MCF 10A (cell line): ENCODE data around the gene PROB1. TPM values are rescaled to one million over a fixed set of nuclear protein-coding genes. Genes with fewer than 3 reads are reported as not detected.

Experiments used
- BruUV-seq: library from RNA; stranded (reverse); fragments of 400-500 nt; replicated peaks from 2 replicates; lab custom pipeline; 2021; lab: Mats Ljungman, UMichigan
- CTCF ChIA-PET: fragments of 300-600 bp; sonication (Branson Sonifier 250); formaldehyde crosslinking; extraction: SDS; loops from one replicate; lab custom pipeline; 2021; ENCODE audit warnings: antibody characterized with exemption, inconsistent platforms; lab: Yijun Ruan, JAX
- POLR2A ChIA-PET: fragments of 300-600, 350-650 bp; sonication (Branson Sonifier 250); formaldehyde crosslinking; extraction: SDS; loops from one replicate; lab custom pipeline; 2020; ENCODE audit warnings: antibody characterized with exemption, inconsistent platforms; lab: Yijun Ruan, JAX
- DNase-seq: peaks from one replicate; pipeline ENCODE4 v3.0.0-alpha.2; 2018; ENCODE audit not compliant: unreplicated experiment
- H3K27ac Mint-ChIP-seq: one replicate; pipeline ENCODE4 v1.8.0; 2022; ENCODE audit warnings: mild to moderate bottlenecking, low read depth, mixed read lengths; ENCODE audit not compliant: unreplicated experiment
- H3K27me3 Mint-ChIP-seq: one replicate; pipeline ENCODE4 v1.8.0; 2022; ENCODE audit warnings: mixed read lengths; ENCODE audit not compliant: insufficient read depth, unreplicated experiment
- H3K36me3 Mint-ChIP-seq: one replicate; pipeline ENCODE4 v1.8.0; 2022; ENCODE audit warnings: mild to moderate bottlenecking, moderate library complexity, mixed read lengths; ENCODE audit not compliant: insufficient read depth, unreplicated experiment
- H3K4me1 Mint-ChIP-seq: one replicate; pipeline ENCODE4 v1.8.0; 2022; ENCODE audit warnings: mixed read lengths; ENCODE audit not compliant: insufficient read depth, unreplicated experiment
- H3K4me3 Mint-ChIP-seq: one replicate; pipeline ENCODE4 v1.8.0; 2022; ENCODE audit warnings: mild to moderate bottlenecking, moderate library complexity, mixed read lengths; ENCODE audit not compliant: unreplicated experiment
- H3K9me3 Mint-ChIP-seq: one replicate; pipeline ENCODE4 v1.8.0; 2022; ENCODE audit warnings: mixed read lengths; ENCODE audit not compliant: unreplicated experiment
- CTCF ChIP-seq: fragments of 200-600 bp; IDR thresholded peaks from one replicate; pipeline ENCODE4 v1.8.0; 2022; ENCODE audit warnings: antibody characterized with exemption, mild to moderate bottlenecking; ENCODE audit not compliant: unreplicated experiment
- intact Hi-C: fragments of 100-400 bp; cut with micrococcal nuclease; formaldehyde crosslinking; loops from 2 replicates; pipeline ENCODE4 v1.14.1; 2022
- total RNA-seq: library from RNA; stranded (reverse); gene quantifications from 2 replicates; pipeline ENCODE4 v1.2.3, GENCODE V29; 2022

Gene PROB1
- total RNA-seq, 1 experiment from 2014 or later = 2.3 TPM

- ChIA-PET CTCF (interaction anchor here (0.5 to 0.7 kb wide), 3 partner anchors 27 to 899 kb away, joined by 3 to 4 read pairs (median 3); no protein-coding TSS in a partner anchor), POLR2A (interaction anchor here (0.6 to 1.1 kb wide), 4 partner anchors 10 to 72 kb away, joined by 3 to 5 read pairs (median 4); no protein-coding TSS in a partner anchor)
- H3K4me3 Mint-ChIP-seq = no peak overlapping the region
- no peak for TF ChIP-seq CTCF
- no TSS peak for BruUV-seq
- no peaks in the 10 kb centered on the region for H3K27me3 Mint-ChIP-seq
- H3K36me3 Mint-ChIP-seq = peaks cover 65% of the 10 kb centered on the region
- H3K9me3 Mint-ChIP-seq = no peaks in the 10 kb centered on the region
- intact Hi-C loops = no loop called here
- no peak for DNase-seq
- no peak overlapping the region for H3K27ac Mint-ChIP-seq
- peaks cover 26% of the 10 kb centered on the region for H3K4me1 Mint-ChIP-seq
Measured at GRCh38 chr5:139344177-139344576, 50.7 kb downstream of the PROB1 start.

- Mint-ChIP-seq H3K36me3 (peaks cover 58% of the 10 kb centered on the region), H3K4me3 (peak overlapping the region; percentile 97), H3K27ac (peak overlapping the region; percentile 100), H3K4me1 (peaks cover 20% of the 10 kb centered on the region), H3K9me3 (no peaks in the 10 kb centered on the region), H3K27me3 (no peaks in the 10 kb centered on the region)
- BruUV-seq = no TSS peak
- no peak for TF ChIP-seq CTCF
- POLR2A ChIA-PET = interaction anchor here (0.7 to 4.1 kb wide), 3 partner anchors 10 to 34 kb away, joined by 5 to 43 read pairs (median 5); no protein-coding TSS in a partner anchor
- CTCF ChIA-PET = interaction anchor here (0.5 to 0.7 kb wide), 2 partner anchors 59 to 898 kb away, joined by 3 to 4 read pairs; no protein-coding TSS in a partner anchor
- no peak for DNase-seq
- intact Hi-C loops = no loop called here
Measured at GRCh38 chr5:139343476-139343875, 51.4 kb downstream of the PROB1 start.

- no peaks in the 10 kb centered on the region for H3K9me3 Mint-ChIP-seq
- POLR2A ChIA-PET = interaction anchor here (0.6 to 4.1 kb wide), 42 partner anchors 9 to 799 kb away, joined by 3 to 107 read pairs (median 7); partner anchors contain the start of genes DNAJC18, ETF1, HSPA9 and MATR3
- DNase-seq = no peak
- H3K4me3 Mint-ChIP-seq = peak overlapping the region; percentile 97
- intact Hi-C loops = no loop called here
- no peak for TF ChIP-seq CTCF
- peaks cover 20% of the 10 kb centered on the region for H3K4me1 Mint-ChIP-seq
- H3K36me3 Mint-ChIP-seq = peaks cover 51% of the 10 kb centered on the region
- peak overlapping the region; percentile 100 for H3K27ac Mint-ChIP-seq
- H3K27me3 Mint-ChIP-seq = no peaks in the 10 kb centered on the region
- no TSS peak for BruUV-seq
- CTCF ChIA-PET = interaction anchor here (0.6 to 3.1 kb wide), 17 partner anchors 10 to 1305 kb away, joined by 3 to 16 read pairs (median 4); partner anchors contain the start of gene MATR3
Measured at GRCh38 chr5:139342423-139342723, 52.5 kb downstream of the PROB1 start.

- BruUV-seq = TSS peak; percentile 91
- CTCF ChIA-PET = interaction anchor here (0.6 to 3.1 kb wide), 24 partner anchors 10 to 1305 kb away, joined by 3 to 16 read pairs (median 4); partner anchors contain the start of gene MATR3
- Mint-ChIP-seq H3K36me3 (peaks cover 46% of the 10 kb centered on the region), H3K4me3 (peak within 1 kb of the TSS; percentile 97), H3K4me1 (peaks cover 20% of the 10 kb centered on the region), H3K27me3 (no peaks in the 10 kb centered on the region), H3K9me3 (no peaks in the 10 kb centered on the region), H3K27ac (peak within 1 kb of the TSS; percentile 100)
- peak; percentile 85 for TF ChIP-seq CTCF
- POLR2A ChIA-PET = interaction anchor here (0.6 to 4.1 kb wide), 53 partner anchors 9 to 884 kb away, joined by 3 to 107 read pairs (median 6); partner anchors contain the start of genes DNAJC18, ETF1, HSPA9 and MATR3
- peak; percentile 99 for DNase-seq
- intact Hi-C loops = loop anchor here (2.0 kb wide), 2 partner anchors 49 to 61 kb away; partner anchors contain the start of gene MATR3
Measured at GRCh38 chr5:139341689-139342422, 53.0 kb downstream of the PROB1 start, which contains the start of gene PAIP2. Gene PAIP2 (plus strand): TSS chr5:139341854. CDS start chr5:139363785, 21,931 bp downstream.
